ENCODE results near the gene ADAM12. TPM values are rescaled to one million over a fixed set of nuclear protein-coding genes. Genes with fewer than 3 reads are reported as not detected.

ADAM12 gene
- total RNA-seq, 2 donors from 2014 or later: 0.27 to 2.2 TPM

DNA sequence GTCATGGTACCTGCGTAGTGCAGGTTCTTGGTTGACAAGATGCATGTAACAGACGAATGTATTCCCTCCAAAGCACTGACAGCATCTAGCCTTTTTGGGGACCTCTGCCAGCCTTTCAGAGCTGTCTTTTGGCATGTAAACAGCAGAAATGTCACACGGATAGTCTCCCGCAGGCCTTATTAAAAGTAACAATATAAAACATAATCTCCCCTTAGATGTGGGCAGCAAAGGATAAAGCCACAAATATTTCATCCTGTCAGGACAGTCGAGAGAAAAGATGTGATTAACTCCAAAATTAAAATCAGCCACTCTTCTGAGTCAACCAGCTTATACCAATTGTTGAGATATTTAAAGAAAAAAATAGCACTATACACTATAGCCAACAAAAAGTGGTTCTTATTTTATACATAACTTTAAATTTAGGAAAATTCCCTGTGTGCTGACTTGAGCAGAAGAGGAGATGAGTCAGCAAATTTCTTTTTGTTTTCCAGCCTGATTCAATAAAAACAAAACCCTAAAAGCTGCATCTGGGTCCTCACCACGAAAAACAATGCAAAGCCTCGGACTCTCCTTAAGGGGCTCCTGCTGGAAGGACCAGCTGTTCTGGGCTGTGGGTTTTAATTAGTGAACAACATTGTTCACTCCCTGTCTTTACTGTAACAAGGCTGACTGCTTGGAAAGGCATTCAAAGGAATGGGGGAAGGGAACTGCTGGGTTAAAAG is 240.2 kb downstream of the ADAM12 start:
- ATAC-seq (ENCODE audit: insufficient number of reproducible peaks, low FRiP score, low read depth): no peak
- H3K4me3 ChIP-seq: no peak overlapping the region

DNA sequence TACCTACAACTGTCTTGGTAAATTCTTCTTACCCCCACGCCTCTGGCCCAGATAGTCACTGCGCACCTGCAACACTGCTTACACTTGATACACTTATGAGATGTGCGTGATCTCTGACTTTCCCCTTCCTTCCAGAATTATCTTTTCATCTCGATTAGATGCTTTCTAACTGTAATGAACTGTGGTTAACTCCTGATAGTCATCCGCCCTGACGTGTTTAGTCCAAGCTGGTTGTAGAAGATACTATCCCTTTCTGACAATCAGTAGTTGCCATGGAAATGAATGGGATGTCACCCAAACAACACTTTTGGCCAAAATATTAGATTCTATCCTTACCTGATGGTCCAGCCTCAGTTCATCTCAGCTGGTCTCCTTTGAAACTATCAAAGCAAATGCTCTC is 241.5 kb downstream of the ADAM12 start:
- ATAC-seq (ENCODE audit: insufficient number of reproducible peaks, low FRiP score, low read depth): no peak
- Histone ChIP-seq H3K27me3 (replicated peaks; ENCODE audit: insufficient read depth) (no peaks in the 10 kb centered on the region), H3K4me3 (no peak overlapping the region), H3K27ac (no peak overlapping the region), H3K4me1 (ENCODE audit: control insufficient read depth in 1 of 2, low read depth in 2 of 2) (no peaks in the 10 kb centered on the region), H3K36me3 (no peaks in the 10 kb centered on the region), H3K9me3 (peaks cover 3% of the 10 kb centered on the region)
- TF ChIP-seq, protein P1, sequence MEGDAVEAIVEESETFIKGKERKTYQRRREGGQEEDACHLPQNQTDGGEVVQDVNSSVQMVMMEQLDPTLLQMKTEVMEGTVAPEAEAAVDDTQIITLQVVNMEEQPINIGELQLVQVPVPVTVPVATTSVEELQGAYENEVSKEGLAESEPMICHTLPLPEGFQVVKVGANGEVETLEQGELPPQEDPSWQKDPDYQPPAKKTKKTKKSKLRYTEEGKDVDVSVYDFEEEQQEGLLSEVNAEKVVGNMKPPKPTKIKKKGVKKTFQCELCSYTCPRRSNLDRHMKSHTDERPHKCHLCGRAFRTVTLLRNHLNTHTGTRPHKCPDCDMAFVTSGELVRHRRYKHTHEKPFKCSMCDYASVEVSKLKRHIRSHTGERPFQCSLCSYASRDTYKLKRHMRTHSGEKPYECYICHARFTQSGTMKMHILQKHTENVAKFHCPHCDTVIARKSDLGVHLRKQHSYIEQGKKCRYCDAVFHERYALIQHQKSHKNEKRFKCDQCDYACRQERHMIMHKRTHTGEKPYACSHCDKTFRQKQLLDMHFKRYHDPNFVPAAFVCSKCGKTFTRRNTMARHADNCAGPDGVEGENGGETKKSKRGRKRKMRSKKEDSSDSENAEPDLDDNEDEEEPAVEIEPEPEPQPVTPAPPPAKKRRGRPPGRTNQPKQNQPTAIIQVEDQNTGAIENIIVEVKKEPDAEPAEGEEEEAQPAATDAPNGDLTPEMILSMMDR (IDR thresholded peaks at IDR 0.05): no peak
- no peak for DNase-seq (ENCODE audit: low spot score)

More for the DNA sequence above, 240.2 kb downstream of the ADAM12 start:
- DNase-seq (ENCODE audit: low spot score): no peak
- Histone ChIP-seq H3K4me1 (ENCODE audit: control insufficient read depth in 1 of 2, low read depth in 2 of 2) (no peaks in the 10 kb centered on the region), H3K9me3 (peaks cover 3% of the 10 kb centered on the region), H3K27ac (no peak overlapping the region), H3K36me3 (no peaks in the 10 kb centered on the region), H3K27me3 (replicated peaks; ENCODE audit: insufficient read depth) (no peaks in the 10 kb centered on the region)
- TF ChIP-seq, protein P1 (IDR thresholded peaks at IDR 0.05): no peak

DNA sequence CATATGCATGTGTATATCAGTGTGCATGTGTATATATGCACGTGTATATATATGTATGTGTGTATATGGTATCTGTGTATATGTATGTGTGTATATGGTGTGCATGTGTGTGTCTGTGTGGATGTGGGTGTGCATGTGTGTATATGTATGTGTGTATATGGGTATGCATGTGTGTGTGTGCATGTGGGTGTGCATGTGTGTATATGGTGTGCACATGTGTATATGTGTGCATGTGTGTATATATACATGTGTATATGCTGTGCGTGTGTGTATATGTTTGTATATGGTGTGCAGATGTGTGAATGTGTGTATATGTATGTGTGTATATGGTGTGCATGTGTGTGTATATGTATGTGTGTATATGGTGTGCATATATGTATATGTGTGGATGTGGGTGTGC is 245.2 kb downstream of the ADAM12 start:
- Histone ChIP-seq H3K27ac (no peak overlapping the region), H3K27me3 (replicated peaks; ENCODE audit: insufficient read depth) (no peaks in the 10 kb centered on the region), H3K36me3 (no peaks in the 10 kb centered on the region), H3K4me3 (no peak overlapping the region), H3K4me1 (ENCODE audit: control insufficient read depth in 1 of 2, low read depth in 2 of 2) (no peaks in the 10 kb centered on the region), H3K9me3 (no peaks in the 10 kb centered on the region)
- ATAC-seq (ENCODE audit: insufficient number of reproducible peaks, low FRiP score, low read depth): no peak
- no peak for DNase-seq (ENCODE audit: low spot score)
- TF ChIP-seq, protein P1 (IDR thresholded peaks at IDR 0.05): no peak

DNA sequence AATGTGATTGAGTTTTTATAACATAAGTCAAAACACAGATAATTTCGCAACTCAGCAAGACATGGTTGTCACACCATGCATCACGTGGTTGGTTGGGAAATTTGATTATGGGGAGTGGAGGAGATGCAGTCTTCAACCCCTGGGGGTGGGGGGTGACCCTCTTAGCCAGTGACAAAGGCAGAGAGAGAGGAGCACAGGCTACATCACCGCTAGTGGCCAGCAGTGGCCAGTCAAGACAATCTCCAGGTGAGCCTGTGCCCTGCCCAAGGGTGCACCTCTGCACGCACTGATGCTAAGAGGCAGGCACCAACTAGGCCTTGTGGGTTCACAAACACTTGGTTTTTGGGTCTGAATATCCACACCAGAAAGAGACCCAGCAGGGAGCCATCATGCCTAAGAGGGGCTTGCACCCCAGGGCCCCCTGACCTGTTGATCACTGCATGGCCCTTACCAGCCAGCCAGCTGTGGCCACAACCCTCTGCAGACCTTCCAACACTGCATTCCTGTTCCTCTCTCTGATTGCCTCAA is 247.5 kb downstream of the ADAM12 start:
- TF ChIP-seq, protein P1 (IDR thresholded peaks at IDR 0.05): no peak
- Histone ChIP-seq H3K4me3 (no peak overlapping the region), H3K27me3 (replicated peaks; ENCODE audit: insufficient read depth) (no peaks in the 10 kb centered on the region), H3K9me3 (no peaks in the 10 kb centered on the region), H3K27ac (no peak overlapping the region), H3K4me1 (ENCODE audit: control insufficient read depth in 1 of 2, low read depth in 2 of 2) (no peaks in the 10 kb centered on the region), H3K36me3 (no peaks in the 10 kb centered on the region)
- ATAC-seq (ENCODE audit: insufficient number of reproducible peaks, low FRiP score, low read depth) (no peak), DNase-seq (ENCODE audit: low spot score) (no peak)

DNA sequence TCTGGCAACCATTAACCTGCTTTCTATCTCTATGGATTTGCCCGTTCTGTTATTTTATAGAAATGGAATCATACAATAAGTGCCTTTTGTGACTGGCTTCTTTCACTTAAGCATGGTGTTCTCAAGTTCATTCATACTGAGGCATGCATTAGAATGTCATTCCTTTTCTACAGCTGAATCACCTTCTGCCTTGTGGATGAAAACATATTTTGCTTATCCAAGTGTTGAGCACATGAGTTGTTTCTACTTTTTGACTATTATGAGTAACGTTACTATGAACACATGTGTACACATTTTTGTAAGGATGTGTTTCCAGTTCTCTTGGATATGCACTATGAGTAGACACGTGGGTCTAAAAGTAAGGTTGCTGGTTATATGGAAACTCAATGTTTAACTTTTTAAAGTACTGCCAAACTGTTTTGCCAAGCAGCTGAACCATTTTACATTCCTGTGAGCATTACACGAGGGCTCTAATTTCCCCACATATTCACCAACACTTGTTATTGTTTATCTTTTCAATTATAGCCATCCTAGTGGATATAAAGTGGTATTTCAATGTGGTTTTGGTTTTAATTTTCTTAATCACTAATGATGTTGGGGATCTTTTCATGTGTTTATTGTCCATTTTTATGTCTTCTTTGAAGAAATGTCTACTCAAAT is 250.6 kb downstream of the ADAM12 start:
- TF ChIP-seq, protein P1 (IDR thresholded peaks at IDR 0.05): no peak
- Histone ChIP-seq H3K4me3 (no peak overlapping the region), H3K9me3 (no peaks in the 10 kb centered on the region), H3K36me3 (no peaks in the 10 kb centered on the region), H3K27ac (no peak overlapping the region), H3K4me1 (ENCODE audit: control insufficient read depth in 1 of 2, low read depth in 2 of 2) (no peaks in the 10 kb centered on the region), H3K27me3 (replicated peaks; ENCODE audit: insufficient read depth) (no peaks in the 10 kb centered on the region)
- ATAC-seq (ENCODE audit: insufficient number of reproducible peaks, low FRiP score, low read depth) (no peak), DNase-seq (ENCODE audit: low spot score) (no peak)
